Measurements from ENCODE around the gene DTNB. TPM values are rescaled to one million over a fixed set of nuclear protein-coding genes. Genes with fewer than 3 reads are reported as not detected.

DTNB gene
- polyA plus RNA-seq, 1 of the 3 experiments (the other 2 are of a cell fraction) = 15.3 TPM

DNA sequence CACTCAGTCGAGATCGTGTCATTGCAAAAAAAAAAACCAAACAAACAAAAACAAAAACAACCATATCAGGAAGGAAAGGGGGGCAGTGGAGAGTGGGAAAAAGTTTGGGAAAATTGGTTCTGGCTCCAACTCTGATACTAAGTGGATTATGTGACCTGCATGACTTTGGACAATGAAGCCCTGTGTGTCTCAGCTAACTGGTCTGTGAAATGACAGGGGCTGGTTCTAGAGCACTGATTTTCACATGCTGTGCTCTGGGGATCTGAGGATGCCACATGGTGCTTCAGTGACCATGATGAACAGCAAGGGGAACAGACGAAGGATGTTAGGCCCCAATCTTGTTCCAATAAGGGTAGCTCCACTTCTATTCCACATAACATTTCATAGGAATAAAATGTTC is 174.2 kb downstream of the DTNB start:
- no peaks in the 10 kb centered on the region for H4K20me1 ChIP-seq (ENCODE audit: insufficient read depth)
- H3K9me3 ChIP-seq = no peaks in the 10 kb centered on the region
- no peak overlapping the region for H3K4me3 ChIP-seq (ENCODE audit: low read depth in 2 of 2, low read length in 1 of 2)
- no peaks in the 10 kb centered on the region for H3K27me3 ChIP-seq (ENCODE audit: insufficient read depth)
- H2AFZ ChIP-seq (ENCODE audit: low read depth) = no peak overlapping the region
- no peaks in the 10 kb centered on the region for H3K79me2 ChIP-seq (ENCODE audit: insufficient read depth)
- TF ChIP-seq, protein P1, sequence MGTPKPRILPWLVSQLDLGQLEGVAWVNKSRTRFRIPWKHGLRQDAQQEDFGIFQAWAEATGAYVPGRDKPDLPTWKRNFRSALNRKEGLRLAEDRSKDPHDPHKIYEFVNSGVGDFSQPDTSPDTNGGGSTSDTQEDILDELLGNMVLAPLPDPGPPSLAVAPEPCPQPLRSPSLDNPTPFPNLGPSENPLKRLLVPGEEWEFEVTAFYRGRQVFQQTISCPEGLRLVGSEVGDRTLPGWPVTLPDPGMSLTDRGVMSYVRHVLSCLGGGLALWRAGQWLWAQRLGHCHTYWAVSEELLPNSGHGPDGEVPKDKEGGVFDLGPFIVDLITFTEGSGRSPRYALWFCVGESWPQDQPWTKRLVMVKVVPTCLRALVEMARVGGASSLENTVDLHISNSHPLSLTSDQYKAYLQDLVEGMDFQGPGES (IDR thresholded peaks at IDR 0.05; ENCODE audit: low read depth, low read length) = no peak
- TF ChIP-seq POLR2AphosphoS5 (IDR thresholded peaks at IDR 0.05; ENCODE audit: low read depth, low read length) (no peak), ELF1 (IDR thresholded peaks at IDR 0.05) (no peak), FOXJ3 (CRISPR knock-in tag; IDR thresholded peaks at IDR 0.05) (no peak), FOXM1 (IDR thresholded peaks at IDR 0.05; ENCODE audit: low read depth) (no peak), RCOR1 (IDR thresholded peaks at IDR 0.05; ENCODE audit: low read length) (no peak), TAF1 (IDR thresholded peaks at IDR 0.05; ENCODE audit: borderline replicate concordance, low read depth, low read length) (no peak), MXI1 (IDR thresholded peaks at IDR 0.05; ENCODE audit: low read depth, low read length) (no peak), MEF2A (IDR thresholded peaks at IDR 0.05; ENCODE audit: borderline replicate concordance, low read depth) (no peak), EZH2phosphoT487 (IDR thresholded peaks at IDR 0.05; ENCODE audit: borderline replicate concordance, low read depth) (no peak), FOSL2 (IDR thresholded peaks at IDR 0.05; ENCODE audit: borderline replicate concordance, low read depth) (no peak), RXRA (IDR thresholded peaks at IDR 0.05; ENCODE audit: borderline replicate concordance, low read depth) (no peak), RAD21 (IDR thresholded peaks at IDR 0.05; ENCODE audit: low read length) (no peak), EP300 (IDR thresholded peaks at IDR 0.05; ENCODE audit: borderline replicate concordance in 1 of 2, low read depth in 1 of 2, low read length in 1 of 2) (no peak), YY1 (IDR thresholded peaks at IDR 0.05; ENCODE audit: low read depth) (no peak)
- TF ChIP-seq, protein P2, sequence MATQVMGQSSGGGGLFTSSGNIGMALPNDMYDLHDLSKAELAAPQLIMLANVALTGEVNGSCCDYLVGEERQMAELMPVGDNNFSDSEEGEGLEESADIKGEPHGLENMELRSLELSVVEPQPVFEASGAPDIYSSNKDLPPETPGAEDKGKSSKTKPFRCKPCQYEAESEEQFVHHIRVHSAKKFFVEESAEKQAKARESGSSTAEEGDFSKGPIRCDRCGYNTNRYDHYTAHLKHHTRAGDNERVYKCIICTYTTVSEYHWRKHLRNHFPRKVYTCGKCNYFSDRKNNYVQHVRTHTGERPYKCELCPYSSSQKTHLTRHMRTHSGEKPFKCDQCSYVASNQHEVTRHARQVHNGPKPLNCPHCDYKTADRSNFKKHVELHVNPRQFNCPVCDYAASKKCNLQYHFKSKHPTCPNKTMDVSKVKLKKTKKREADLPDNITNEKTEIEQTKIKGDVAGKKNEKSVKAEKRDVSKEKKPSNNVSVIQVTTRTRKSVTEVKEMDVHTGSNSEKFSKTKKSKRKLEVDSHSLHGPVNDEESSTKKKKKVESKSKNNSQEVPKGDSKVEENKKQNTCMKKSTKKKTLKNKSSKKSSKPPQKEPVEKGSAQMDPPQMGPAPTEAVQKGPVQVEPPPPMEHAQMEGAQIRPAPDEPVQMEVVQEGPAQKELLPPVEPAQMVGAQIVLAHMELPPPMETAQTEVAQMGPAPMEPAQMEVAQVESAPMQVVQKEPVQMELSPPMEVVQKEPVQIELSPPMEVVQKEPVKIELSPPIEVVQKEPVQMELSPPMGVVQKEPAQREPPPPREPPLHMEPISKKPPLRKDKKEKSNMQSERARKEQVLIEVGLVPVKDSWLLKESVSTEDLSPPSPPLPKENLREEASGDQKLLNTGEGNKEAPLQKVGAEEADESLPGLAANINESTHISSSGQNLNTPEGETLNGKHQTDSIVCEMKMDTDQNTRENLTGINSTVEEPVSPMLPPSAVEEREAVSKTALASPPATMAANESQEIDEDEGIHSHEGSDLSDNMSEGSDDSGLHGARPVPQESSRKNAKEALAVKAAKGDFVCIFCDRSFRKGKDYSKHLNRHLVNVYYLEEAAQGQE (IDR thresholded peaks at IDR 0.05; ENCODE audit: low read depth, low read length) = no peak
- TF ChIP-seq, protein P3, sequence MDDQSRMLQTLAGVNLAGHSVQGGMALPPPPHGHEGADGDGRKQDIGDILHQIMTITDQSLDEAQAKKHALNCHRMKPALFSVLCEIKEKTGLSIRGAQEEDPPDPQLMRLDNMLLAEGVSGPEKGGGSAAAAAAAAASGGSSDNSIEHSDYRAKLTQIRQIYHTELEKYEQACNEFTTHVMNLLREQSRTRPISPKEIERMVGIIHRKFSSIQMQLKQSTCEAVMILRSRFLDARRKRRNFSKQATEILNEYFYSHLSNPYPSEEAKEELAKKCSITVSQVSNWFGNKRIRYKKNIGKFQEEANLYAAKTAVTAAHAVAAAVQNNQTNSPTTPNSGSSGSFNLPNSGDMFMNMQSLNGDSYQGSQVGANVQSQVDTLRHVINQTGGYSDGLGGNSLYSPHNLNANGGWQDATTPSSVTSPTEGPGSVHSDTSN (IDR thresholded peaks at IDR 0.05) = no peak
- TF ChIP-seq, protein P4, sequence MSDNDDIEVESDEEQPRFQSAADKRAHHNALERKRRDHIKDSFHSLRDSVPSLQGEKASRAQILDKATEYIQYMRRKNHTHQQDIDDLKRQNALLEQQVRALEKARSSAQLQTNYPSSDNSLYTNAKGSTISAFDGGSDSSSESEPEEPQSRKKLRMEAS (IDR thresholded peaks at IDR 0.05; ENCODE audit: low read depth) = no peak
- CTCF ChIA-PET = interaction anchor here (1.0 to 1.6 kb wide), 3 partner anchors 10 to 137 kb away, joined by 3 to 4 read pairs (median 3); no protein-coding TSS in a partner anchor
- H3F3A ChIP-seq (replicated peaks; ENCODE audit: insufficient read depth) = no peaks in the 10 kb centered on the region
- H3K27ac ChIP-seq (ENCODE audit: low read depth in 2 of 2, low read length in 1 of 2) = no peak overlapping the region
- no peak overlapping the region for H3K4me2 ChIP-seq
- no peaks in the 10 kb centered on the region for H3K9me2 ChIP-seq
- WGBS (ENCODE audit: low lambda C conversion rate) = 95% methylated on average over 3 of the region's 3 CpGs
- no peaks in the 10 kb centered on the region for H3K36me3 ChIP-seq (replicated peaks in 1 of 2; ENCODE audit: control insufficient read depth in 1 of 2, insufficient read depth in 2 of 2, low read length in 1 of 2)
- POLR2A ChIA-PET = no interaction called here
- H3K9ac ChIP-seq = no peak overlapping the region
- DNase-seq = no peak
- no peaks in the 10 kb centered on the region for H3K4me1 ChIP-seq (ENCODE audit: control insufficient read depth in 1 of 2, insufficient read depth in 2 of 2, low read depth in 1 of 2, low read length in 1 of 2)

Measured in SK-N-SH (cell line).